Activated CD4-positive, alpha-beta T cell treated with anti-CD3 and anti-CD28 coated beads, Interleukin-2, Interleukin-4, amounts not matched to agents 100 ng/mL and 50 ng/mL, durations not matched to agents 16 hours and 8 hours (primary cell): ENCODE data around the gene TSPAN14.
A peak's percentile ranks its signal among the peaks of the same experiment; 100 is the strongest.

ENCODE experiments used
- DNase-seq: peaks from one replicate; pipeline ENCODE4 v3.0.0-alpha.2; 2020; ENCODE audit warnings: low spot score

Gene TSPAN14

DNA sequence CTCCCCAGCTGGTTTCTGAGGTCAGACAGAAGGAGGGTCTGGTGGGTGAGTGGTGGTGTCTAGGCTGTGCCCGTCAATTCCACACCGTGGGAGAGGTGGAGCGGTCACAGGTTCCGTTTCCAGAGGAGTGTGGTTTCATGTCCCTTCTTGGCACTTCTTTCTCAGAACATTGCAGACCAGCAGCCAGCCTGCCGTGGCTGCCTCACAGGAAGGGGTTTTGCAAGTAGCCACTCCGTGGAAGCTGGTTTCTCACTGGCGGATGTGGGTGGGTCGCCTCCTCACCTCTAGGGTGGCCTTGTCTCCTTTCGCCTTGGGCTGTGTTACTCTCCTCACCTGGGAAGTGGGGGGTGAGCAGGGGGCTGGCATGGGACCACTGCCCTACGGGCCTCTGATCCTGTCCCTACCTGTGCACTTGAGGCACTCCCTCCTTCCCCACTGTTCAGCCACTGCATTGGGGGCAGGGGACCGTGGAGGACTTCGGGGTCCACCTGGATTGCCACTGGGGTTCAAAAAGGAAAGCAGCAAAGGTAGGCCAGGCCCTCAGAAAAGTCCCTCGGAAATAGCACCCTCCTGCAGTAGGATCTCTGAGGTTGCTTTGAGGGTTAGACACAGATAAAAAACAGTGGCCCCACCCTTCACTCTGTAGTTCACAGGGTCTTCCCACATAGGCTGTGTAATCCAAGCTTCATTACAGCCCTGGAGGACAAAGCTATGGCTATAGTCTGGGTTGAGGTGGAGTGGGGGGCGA is 33.9 kb downstream of the TSPAN14 start:
- DNase-seq: peak; percentile 74

DNA sequence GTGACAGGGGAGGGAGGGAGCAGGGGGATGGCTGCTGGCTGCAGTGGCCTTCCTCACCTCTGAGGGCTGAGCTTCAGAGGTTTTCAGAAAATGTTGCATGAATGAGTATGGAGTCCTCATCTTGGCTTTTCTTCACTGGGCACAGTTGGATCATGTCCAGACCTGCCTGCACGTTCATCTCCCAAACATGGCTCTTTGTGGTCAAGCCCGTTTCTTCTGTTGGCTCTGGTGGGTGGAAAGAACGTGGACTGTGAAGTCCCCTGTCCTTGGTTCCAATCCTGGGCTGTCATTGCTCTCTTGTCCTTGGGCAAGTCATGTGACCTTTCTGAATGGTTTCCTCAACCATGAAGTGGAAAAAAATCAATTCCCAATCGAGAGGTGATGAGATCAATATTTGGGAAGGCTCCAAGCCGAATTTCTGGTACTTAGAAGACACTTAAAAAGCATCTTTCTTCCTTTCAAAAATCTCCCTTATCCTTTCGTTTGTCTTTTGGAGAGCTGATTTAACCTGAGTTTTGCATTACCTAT is 34.5 kb downstream of the TSPAN14 start:
- DNase-seq: no peak

DNA sequence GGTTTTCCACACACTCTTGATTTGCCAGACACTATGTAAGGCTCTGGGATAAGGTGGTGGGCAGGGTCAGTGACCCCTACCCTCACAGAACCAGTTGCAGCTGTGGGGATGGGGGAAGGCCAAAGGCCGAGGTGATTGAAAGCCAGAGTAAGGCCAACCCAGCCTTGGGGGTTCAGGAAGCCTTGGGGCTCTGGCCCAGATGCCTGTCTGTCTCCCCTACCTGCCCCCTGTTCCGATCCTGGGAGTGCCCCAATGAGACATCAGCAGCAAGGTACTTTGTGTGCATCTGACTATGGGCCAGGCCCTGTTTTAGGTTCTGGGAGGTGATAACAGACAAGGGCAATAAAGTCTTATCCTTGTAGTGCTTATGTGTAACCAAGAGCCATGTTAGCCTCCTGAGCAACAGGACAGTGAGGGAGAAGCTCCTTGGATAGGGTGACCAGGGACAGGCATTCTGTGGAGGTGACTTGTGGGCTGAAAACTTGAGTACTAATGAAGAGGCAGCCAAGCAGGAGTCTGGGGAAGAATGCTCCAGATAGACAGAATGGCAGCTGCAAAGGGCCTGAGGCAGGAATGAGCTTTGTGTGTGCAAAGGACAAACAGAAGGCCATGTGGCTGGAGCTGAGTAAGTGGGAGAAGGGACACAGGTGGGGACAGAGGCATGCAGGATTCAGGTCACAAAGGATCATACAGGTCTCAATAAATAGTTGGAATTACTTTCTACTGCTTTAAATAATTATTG is 35.4 kb downstream of the TSPAN14 start:
- DNase-seq: no peak

DNA sequence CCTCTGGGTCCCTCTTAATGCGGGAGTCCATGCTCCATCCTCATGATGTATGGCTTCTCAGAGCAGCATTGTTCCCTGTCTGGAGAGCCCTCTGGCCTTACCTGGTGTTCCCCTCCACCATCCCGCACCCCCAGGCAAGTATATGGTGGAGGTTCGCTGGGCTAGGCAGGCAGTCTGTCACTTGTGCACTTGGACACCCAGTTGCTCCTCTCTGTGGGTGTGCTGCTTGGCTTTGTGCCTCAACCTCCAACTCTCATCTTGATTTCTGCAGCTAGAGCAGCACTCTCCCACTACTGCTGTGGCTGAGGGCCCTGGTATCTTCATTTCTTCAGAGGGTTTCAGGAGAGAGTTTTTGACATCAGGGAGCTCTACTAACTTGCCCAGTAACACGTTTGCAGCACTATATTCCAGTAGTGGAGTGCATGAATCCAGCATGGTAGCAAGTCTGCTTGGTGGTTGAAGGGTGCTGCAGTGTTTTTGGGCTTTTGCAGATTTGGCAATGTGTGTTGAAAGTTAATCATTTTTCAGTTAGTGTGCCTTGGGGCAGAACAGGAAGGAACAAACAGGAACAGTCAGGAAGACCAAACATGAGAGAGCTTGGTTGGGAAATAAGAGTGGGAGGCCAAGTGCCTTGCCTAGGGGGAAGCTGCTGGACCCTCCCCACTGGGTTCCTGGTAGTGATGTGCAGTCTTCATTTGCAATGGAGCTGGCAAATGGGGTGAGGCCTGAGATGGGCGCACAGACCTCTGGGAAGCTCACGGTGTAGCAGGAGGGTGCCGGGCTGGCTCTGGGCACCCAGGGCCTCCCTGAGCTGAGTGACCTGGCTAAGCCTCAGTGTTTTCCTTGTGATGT is 37.4 kb downstream of the TSPAN14 start:
- DNase-seq: no peak

DNA sequence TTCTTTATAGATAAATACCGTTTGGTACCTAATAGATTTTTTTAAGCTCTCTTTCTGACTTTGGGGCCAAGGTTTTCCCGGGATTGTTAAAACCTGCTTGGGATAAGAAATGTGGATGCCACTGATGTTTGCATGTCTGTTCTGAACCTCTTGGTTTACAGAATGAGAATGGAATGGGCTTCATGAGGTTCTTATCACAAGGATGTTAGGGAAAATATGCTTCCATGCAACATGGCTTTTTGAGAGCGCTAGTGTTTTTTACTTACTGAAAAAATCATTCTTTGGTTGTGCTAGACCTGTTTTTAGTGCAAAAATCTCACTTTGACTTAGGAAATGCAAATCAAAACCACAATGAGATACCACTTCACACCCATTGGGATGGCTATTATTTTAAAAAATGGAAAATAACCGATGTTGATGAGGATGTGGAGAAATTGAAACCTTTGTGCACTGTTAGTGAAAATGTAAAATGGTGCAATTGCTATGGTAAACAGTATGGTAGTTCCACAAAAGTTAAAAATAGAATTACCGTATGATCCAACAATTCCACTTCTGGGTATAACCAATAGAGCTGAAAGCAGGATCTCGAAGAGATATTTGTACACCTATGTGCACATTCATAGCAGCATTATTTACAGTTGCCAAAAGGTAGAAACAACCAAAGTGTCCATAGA is 38.9 kb downstream of the TSPAN14 start:
- DNase-seq: no peak

DNA sequence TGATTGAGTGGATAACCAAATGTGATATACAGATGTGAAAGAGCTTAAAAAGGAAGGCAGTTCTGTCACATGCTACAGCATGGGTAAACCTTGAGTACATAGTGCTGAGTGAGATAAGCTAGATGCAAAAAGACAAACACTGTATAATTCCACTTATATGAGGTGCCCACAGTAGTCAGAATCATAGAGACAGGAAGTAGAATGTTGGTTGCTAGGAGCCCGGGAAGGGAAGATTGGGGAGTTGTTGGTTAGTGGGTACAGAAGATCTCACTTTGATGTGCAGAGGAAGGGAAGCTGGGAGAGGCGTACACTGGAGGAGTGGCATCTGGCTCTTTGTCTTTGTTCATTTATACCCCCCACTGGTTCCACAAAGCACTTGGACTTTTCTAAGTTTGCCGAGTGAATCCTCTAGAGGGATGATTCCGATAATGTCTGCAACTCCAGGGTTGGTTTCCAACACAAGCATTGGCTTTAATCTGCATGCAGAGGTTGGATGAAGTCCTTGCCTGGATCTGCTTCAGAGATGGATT is 39.5 kb downstream of the TSPAN14 start:
- DNase-seq: peak; percentile 42

DNA sequence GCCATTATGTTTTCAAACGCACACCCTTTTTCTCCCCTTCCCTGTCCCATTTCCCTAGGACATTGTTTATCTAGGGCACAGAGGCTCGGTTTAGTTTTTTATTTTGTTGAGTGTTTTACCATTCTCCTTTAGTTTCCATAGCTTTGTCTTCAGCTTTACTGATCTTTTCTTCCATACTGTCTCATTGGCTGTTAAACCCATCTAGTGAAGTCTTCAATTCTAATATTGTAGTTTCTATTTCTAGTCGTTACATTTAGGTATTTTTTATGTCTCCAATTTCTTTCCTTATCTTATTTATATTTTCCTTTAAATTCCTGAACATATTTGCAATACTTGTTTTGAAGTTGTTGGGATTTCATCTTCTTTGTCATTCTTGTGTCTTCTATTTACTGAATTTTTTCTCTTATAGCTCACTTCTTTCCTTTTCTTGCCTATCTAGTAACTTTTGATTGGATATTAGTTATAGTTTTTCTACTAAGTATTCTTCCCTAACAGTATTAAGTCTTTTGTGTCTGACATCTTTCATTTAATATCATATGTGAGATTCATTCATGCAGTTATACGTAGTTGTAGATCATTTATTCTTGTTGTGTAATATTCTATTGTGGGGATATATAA is 42.6 kb downstream of the TSPAN14 start:
- DNase-seq: no peak

DNA sequence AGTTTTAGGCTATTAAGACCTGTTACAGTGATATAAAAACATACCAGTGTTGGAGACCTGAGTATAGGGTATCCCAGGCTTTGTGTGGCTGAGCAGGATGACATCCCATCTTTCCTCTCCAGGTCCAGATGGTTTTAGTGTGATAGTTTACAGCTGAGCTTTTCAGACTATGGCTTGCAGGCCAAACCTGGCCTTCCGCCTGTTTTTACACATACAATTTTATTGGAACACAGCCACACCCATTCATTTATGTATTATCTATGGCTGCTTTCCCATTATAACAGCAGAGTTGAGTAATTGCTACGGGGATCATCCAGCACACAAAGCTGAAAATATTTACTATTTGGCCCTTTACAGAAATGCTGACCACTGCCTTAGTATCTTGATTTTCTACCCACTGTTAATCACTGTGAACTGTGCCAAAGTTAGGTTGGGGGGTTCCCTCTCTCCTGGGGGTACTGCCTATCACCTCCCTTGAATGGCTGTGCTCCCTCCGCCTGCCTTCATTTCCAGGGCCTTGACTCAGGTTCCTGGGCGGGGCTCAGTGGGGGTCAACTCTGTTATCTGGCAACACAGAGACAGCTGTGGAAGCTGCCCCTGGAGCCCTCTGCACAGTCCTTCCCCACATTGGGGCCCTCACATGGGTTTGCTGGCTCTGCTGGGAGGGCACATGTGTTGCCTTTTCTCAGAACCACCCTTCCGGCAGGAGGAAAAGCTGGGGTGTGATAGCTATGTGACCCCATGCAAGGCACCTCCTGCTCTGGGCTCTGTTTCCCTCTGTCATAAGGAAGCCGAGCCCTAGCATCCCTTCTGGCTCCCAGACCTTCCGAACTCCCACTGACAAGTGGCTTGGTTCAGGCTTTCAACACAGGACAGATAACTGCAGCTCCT is 43.3 kb downstream of the TSPAN14 start:
- no peak for DNase-seq

DNA sequence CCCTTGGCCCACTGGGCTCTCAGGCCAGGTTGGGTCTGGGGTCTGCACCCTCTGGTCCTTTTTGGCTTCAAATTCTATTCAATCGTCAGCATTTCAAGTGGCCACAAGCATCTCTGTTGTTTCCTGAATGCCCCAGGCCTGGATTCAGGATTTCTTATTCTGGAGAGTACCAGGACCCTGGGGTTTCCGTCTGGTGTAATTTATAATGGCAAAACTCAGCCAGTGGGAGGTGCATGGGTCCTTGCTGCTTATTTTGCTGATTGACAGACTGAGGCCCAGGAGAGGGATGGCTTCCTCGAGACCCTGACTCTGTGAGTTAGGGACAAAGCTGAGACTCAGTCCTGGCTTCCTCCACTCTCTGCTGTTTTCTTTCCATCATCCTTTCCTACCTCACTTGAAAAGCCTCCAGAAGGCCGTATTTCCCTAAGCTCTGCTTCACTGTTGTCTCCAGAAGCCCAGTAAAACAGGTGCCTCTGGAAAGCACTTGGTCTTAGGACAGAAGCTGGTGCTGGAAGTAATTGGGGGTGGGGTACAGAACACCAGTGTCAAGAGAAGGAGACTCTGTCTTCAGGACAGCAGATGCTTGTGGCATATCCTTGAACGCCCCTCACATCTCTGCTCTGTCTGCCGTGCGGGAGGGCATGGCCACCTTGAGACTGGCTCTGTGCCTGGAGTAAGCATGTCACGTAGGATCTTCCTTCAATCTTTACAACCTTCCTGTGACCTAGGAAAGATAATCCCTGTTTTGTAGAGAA is 44.1 kb downstream of the TSPAN14 start:
- DNase-seq: no peak

DNA sequence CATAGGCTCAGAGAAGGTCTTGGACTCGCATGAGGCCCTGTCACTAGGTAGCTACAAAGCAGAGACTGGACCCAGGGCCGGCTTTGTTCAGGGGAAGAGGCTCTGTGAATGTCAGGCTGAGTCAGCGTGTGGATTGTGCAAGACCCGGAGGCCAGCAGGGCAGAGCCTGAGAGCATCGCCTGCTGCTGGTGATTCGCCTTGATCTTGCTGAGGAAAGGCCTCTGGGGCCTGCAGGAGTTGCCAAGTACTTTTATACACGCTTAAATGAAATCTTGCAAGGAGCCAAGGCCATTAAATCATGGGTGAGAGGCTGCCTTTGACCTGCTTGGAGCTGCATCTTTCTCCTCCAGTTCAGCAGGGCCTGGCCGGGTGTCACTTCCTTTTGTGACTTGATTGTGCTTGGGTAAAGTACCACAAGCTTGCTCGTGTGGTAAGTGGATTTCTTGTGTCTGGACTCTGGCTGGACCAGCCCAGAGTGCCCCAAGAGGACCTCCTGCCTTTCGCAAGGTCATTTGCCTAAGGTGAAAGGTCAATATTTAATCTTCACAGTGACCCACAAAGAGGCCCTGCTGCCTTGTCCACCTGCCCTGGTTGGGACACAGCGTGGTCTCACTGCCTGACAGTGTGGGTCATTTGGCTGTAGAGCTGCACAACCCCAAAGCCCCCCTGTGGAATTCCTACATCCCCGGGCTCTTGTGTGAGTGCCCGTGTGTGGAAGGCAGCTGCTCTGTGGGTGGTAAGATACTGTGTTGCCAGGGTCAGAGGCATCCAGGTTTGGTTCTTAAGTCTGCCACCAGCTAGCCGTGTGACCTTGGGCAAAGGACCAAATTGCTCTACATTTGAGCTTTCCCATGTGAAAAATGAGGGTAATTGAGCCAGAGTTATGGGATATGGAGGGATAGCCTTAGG is 45.0 kb downstream of the TSPAN14 start:
- DNase-seq: peak; percentile 81

DNA sequence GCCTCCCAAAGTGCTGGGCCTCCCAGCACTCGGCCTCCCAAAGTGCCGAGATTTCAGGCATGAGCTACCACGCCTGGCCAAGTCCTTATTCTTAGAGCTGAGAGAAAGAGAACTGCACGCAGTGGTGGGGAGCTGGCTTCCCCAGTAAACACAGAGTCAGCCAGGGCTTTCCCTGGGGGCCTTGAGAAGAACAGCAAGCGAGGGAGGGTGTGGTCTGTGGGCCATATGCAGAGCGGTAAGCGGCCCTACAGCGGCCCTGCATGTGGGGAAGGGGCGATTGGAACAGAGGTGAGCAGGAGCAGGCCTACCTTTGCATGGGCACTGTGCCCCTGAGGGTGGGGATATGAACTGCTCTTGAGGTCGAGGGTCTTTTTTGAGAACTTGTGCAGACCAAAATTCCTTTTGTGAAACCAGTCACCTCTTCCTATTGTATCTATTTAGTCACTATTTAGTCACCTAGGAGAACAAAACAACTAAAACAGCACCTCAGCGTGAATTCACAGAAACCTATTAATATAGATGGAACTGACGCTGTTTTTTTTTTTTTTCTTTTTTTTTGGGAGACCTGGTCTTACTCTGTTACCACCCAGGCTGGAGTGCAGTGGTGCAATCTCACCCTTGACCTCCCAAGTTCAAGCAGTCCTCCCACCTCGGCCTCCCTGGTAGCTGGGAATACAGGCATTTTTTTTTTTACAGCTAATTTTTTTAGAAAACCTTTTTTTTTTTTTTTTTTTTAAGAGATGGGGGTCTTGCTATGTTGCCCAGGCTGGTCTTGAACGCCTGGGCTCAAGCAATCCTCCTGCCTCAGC is 46.7 kb downstream of the TSPAN14 start:
- no peak for DNase-seq

DNA sequence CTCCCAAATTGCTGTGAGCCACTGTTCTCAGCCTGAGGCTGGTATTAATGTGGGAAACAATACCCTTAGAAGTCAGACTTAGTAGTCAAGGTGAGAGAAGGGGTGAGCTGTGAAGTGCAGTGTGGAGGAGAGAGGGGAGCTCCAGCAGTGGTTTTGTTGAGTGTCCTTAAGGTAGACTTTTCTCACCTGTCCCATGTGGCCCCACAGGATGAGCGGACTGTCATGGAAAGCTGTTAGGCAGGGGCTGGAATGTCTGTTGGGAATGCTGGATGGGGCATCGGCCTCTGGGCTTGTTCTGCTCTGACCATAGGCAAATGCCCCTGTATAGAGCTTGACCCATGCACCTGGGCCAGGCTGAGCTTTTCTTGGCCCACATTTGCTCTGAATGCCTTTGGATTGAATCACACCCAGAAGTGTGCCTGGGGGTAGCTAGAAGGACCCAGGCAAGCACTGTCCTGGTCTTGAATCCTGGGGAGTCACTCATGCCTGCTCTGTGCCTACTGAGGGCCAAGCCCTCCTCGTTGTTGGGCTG is 47.3 kb downstream of the TSPAN14 start:
- no peak for DNase-seq

DNA sequence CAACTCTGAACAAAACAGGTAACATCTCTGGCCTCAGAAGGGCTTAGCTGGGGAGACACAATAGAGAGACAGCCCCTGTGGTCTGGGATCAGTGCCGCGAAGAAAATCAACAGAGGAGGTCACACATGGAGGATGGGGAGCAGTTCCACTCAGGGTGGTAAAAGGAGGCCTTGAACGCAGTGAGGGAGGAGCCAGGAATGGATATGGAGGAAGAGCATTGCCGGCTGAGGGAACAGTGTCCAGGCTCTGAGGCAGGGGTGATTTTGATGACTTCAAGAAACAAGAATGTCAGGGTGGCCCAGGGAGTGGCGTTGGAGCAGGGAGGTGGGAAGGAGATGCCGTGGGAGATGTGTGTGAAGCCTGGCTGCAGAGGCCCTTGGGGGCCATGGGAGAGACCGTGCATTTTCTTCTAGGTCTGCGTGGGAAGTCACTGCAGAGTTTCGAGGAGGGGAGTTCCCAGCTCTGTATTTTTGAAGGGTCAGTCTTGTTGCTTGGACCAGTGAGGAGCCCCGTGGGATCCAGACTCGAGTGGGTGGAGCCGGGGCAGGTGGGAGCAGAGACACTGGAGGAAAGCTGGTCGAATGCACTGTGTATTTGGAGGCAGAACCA is 47.9 kb downstream of the TSPAN14 start:
- DNase-seq: no peak

DNA sequence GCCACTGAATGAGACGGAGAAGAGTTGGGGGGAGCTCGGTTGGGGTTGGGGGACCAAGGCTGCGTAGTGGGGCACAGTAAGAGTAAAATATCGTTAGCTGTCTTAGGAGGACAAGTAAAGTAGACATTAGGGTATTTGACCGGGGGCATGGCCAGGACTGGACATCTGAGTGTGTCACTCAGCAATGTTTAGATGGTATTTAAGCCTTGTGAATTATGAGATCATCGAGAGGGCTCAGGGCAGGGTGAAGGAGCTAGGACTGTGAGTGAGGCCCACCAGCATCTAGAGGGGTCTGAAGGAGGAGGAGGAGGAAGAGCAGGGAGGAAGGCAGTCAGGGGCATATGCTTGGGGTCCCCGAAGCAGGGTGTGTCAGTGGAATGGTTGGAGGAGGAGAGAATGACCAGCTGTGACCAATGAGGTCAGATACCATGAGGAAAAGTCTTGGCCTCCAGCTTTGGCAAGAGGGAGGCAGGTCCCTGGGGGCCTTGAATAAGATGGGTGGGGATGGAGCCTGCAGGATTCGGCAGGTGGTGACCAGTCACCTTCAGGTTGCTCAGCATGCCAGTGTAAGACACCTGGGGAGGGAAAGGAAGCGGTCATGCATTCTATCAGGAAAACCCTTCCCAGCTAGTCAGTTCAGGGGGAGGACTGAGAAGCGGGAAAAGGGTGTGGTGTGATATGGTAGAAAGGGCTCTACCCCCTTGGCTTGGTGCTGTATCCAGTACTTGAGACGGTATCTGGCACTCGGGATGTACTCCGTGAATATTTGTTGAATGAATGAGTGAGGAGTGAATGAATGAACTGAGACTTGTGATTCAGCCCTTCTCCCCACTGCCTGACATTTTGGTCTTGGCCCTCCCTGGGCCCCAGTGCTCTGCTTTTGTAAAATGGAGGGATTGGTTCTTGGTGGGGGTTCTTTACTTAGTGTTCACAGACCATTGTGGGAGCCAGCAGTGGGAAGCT is 48.8 kb downstream of the TSPAN14 start:
- no peak for DNase-seq

DNA sequence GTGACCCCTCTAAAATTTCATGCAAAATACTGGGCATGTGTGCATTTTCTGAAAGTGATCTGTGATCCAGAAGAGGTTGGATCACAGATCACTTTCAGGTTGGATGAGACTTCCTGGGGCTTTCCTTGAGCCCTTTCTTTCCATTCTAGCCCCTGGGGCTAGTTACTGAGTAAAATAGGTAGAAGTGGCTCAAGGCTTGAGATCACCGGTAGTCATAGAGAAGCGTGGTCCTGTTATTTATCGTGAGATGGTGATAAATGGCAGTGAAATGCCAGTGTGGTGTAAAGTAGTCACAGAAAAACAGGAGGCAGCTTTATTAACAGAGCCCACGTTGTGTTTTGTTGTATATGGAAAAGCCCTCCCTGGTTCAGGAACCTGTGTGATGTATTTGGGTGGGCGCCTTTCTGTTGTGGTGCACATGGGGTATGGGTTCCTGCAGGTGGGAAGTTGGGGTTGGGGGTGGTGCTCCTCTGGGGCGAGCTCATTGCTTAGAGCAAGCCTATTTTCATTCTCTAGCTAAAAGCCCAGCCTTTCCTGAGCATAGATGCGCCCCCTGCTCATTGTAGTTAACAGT is 49.6 kb downstream of the TSPAN14 start:
- DNase-seq: no peak
